AG20443 (cell line): ENCODE data around the gene SEMA6A.

Experiments used
- DNase-seq: peaks from one replicate; pipeline ENCODE4 v3.0.0; 2012; ENCODE audit warnings: low spot score, mixed read lengths

The SEMA6A gene

GRCh38 chr5:116459301-116459700, 115.3 kb downstream of the SEMA6A start:
- no peak for DNase-seq

GRCh38 chr5:116457062-116457461, 117.6 kb downstream of the SEMA6A start:
- no peak for DNase-seq

GRCh38 chr5:116456036-116456435, 118.6 kb downstream of the SEMA6A start:
- no peak for DNase-seq

- DNase-seq, result peak; percentile 36
These were observed 119.6 kb downstream of the SEMA6A start for GRCh38 chr5:116455061-116455460.

- DNase-seq, result peak; percentile 88
These were observed 120.2 kb downstream of the SEMA6A start for GRCh38 chr5:116454417-116454927.

GRCh38 chr5:116453988-116454411, 120.6 kb downstream of the SEMA6A start:
- DNase-seq, result no peak

- no peak for DNase-seq
These were observed 121.8 kb downstream of the SEMA6A start for GRCh38 chr5:116452774-116453368.

- DNase-seq, result no peak
These were observed 122.6 kb downstream of the SEMA6A start for GRCh38 chr5:116451905-116452450.

GRCh38 chr5:116451066-116451465, 123.6 kb downstream of the SEMA6A start:
- DNase-seq, result no peak

GRCh38 chr5:116449458-116449857, 125.2 kb downstream of the SEMA6A start:
- no peak for DNase-seq

- DNase-seq, result no peak
These were observed 125.7 kb downstream of the SEMA6A start for GRCh38 chr5:116448870-116449427.

- DNase-seq, result no peak
These were observed 126.2 kb downstream of the SEMA6A start for GRCh38 chr5:116448450-116448849.

- no peak for DNase-seq
These were observed 128.1 kb downstream of the SEMA6A start for GRCh38 chr5:116446356-116447005.

GRCh38 chr5:116445311-116445710, 129.3 kb downstream of the SEMA6A start:
- DNase-seq, result no peak

GRCh38 chr5:116444373-116445295, 130.0 kb downstream of the SEMA6A start:
- DNase-seq, result no peak

- no peak for DNase-seq
These were observed 131.6 kb downstream of the SEMA6A start for GRCh38 chr5:116442931-116443551.

- DNase-seq, result no peak
These were observed 132.5 kb downstream of the SEMA6A start for GRCh38 chr5:116442095-116442534.

- no peak for DNase-seq
These were observed 133.4 kb downstream of the SEMA6A start for GRCh38 chr5:116441223-116441622.

- no peak for DNase-seq
These were observed 134.1 kb downstream of the SEMA6A start for GRCh38 chr5:116440457-116441001.

- no peak for DNase-seq
These were observed 134.7 kb downstream of the SEMA6A start for GRCh38 chr5:116439905-116440304.

- no peak for DNase-seq
These were observed 135.6 kb downstream of the SEMA6A start for GRCh38 chr5:116438979-116439554.
